ENCODE results near the gene MYO5C. TPM values are rescaled to one million over a fixed set of nuclear protein-coding genes. Genes with fewer than 3 reads are reported as not detected.

Gene MYO5C
- total RNA-seq, 1 donor from 2014 or later: 24.1 TPM

DNA sequence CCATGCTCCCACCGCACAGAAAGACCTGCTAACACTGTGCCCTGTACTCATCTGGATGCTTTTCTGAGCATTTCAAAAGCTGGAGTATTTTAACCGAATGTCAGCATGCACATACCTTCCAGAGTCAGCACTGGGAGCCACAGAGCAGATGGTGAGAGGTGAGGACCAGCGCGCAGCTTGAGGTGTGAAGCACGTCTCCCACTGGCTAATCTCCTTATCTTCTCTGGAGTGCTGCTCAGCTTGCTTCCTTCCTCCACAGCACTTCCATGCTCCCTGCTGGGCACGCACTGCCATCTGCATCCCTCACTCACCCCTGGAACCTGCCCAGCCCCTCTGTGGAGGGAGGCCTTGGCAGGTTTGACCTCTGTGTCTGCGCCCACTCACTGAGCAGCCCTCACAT, 104.4 kb downstream of the MYO5C start, which contains the start of gene GNB5:
GNB5 (minus strand) TSS at position 186 of the 400 bp plus-strand sequence. CDS start 6,716 bp downstream, outside the sequence.
- H2AFZ ChIP-seq (replicated peaks): no peak within 1 kb of the TSS
- H3K4me1 ChIP-seq: no peaks in the 10 kb centered on the region
- no peak for TF ChIP-seq EZH2 (IDR thresholded peaks at IDR 0.05)
- no peak for TF ChIP-seq EZH2phosphoT487 (IDR thresholded peaks at IDR 0.05)
- TF ChIP-seq, protein P1, sequence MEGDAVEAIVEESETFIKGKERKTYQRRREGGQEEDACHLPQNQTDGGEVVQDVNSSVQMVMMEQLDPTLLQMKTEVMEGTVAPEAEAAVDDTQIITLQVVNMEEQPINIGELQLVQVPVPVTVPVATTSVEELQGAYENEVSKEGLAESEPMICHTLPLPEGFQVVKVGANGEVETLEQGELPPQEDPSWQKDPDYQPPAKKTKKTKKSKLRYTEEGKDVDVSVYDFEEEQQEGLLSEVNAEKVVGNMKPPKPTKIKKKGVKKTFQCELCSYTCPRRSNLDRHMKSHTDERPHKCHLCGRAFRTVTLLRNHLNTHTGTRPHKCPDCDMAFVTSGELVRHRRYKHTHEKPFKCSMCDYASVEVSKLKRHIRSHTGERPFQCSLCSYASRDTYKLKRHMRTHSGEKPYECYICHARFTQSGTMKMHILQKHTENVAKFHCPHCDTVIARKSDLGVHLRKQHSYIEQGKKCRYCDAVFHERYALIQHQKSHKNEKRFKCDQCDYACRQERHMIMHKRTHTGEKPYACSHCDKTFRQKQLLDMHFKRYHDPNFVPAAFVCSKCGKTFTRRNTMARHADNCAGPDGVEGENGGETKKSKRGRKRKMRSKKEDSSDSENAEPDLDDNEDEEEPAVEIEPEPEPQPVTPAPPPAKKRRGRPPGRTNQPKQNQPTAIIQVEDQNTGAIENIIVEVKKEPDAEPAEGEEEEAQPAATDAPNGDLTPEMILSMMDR (IDR thresholded peaks at IDR 0.05): no peak
- H3K9me3 ChIP-seq (ENCODE audit: low read depth): no peaks in the 10 kb centered on the region
- H3K27ac ChIP-seq: no peak within 1 kb of the TSS
- H3K36me3 ChIP-seq: no peaks in the 10 kb centered on the region
- H3K9ac ChIP-seq: no peak within 1 kb of the TSS
- H3K79me2 ChIP-seq (ENCODE audit: low read depth): no peaks in the 10 kb centered on the region
- H3K36me3 Mint-ChIP-seq: no peaks in the 10 kb centered on the region
- H3K27ac Mint-ChIP-seq: no peak within 1 kb of the TSS
- H3K4me2 ChIP-seq: no peak within 1 kb of the TSS
- peaks cover 7% of the 10 kb centered on the region for H3K4me1 Mint-ChIP-seq
- H3K27me3 ChIP-seq: no peaks in the 10 kb centered on the region
- no peak within 1 kb of the TSS for H3K4me3 Mint-ChIP-seq
- H3K9me3 Mint-ChIP-seq: no peaks in the 10 kb centered on the region
- H3K4me3 ChIP-seq: no peak within 1 kb of the TSS
- DNase-seq (ENCODE audit: low spot score): peak; percentile 10
- H4K20me1 ChIP-seq (ENCODE audit: low read depth): no peaks in the 10 kb centered on the region
- no peaks in the 10 kb centered on the region for H3F3A ChIP-seq (ENCODE audit: low read depth)
- H3K27me3 Mint-ChIP-seq (ENCODE audit: insufficient read depth, low read depth): peaks cover 2% of the 10 kb centered on the region

DNA sequence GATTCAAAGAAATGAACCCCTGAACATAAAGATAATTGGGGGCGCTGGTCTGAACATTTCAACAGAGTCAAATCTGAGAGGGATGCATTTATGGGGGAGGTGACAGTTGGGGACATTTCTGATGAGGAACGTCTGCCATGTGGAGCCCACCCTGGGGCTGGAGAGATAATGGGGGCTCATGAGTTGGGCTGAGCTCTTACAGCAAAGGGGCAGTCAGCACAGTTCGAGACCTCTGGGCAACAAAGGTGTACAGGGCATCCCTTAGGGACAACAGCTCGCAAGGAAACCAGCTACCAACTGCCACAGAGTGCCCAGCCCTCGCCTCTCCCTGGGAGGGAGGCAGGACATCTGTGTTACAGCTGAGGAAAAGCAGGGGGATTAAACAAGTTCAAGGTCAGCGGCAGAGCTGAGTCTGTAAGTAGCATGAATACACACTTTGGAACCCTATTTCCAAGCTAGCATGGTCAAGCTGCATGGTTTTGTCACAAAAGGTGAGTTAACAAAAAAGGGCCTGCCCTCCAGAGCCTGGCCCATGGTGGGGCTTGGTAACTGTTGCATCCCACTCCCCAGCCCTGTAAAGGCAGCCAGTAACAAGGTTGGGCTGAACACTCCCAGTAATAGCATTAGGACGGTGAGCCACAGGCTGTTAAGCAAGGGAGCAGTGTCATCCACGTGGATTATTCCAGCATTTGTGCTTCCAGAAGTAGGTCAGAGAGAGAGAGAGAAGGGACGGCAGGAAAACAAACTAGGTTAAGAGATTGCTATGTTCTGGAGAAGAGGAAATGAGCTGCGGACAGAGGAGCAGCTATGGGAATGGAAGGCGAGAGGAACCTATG, 108.7 kb downstream of the MYO5C start:
- Histone ChIP-seq H3K36me3 (no peaks in the 10 kb centered on the region), H4K20me1 (ENCODE audit: low read depth) (no peaks in the 10 kb centered on the region), H3K4me2 (no peak overlapping the region), H3K9ac (no peak overlapping the region), H3F3A (ENCODE audit: low read depth) (no peaks in the 10 kb centered on the region), H3K9me3 (ENCODE audit: low read depth) (no peaks in the 10 kb centered on the region), H3K4me3 (no peak overlapping the region), H3K79me2 (ENCODE audit: low read depth) (no peaks in the 10 kb centered on the region), H2AFZ (replicated peaks) (no peak overlapping the region), H3K4me1 (no peaks in the 10 kb centered on the region), H3K27ac (no peak overlapping the region), H3K27me3 (peaks cover 5% of the 10 kb centered on the region)
- H3K4me1 Mint-ChIP-seq: peaks cover 5% of the 10 kb centered on the region
- H3K27ac Mint-ChIP-seq: no peak overlapping the region
- H3K9me3 Mint-ChIP-seq: no peaks in the 10 kb centered on the region
- no peak for DNase-seq (ENCODE audit: low spot score)
- no peaks in the 10 kb centered on the region for H3K36me3 Mint-ChIP-seq
- no peak overlapping the region for H3K4me3 Mint-ChIP-seq
- peaks cover 8% of the 10 kb centered on the region for H3K27me3 Mint-ChIP-seq (ENCODE audit: insufficient read depth, low read depth)
- TF ChIP-seq EZH2phosphoT487 (IDR thresholded peaks at IDR 0.05) (no peak), EZH2 (IDR thresholded peaks at IDR 0.05) (no peak)
- TF ChIP-seq, protein P1 (IDR thresholded peaks at IDR 0.05): no peak

DNA sequence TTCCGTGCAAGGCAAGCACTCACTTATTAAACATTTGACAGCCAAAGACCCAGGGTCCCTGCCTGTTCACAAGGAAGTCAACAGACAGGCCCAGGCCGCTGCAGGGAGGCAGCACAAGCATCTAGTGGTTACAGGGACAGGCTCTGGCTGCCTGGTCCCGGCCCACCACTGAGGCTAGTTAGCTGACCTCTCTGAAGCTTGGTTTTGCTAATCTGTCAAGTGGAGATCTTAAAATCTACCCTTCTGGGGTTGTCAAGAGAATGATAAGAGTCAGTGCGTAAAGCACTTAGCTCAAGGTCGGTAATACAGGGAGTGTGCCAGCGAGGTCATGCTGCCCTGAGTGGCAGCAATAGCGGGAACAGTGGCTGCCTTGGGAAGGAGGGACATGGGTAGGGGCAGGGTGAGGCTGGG, 110.4 kb downstream of the MYO5C start:
- Histone ChIP-seq H3K27ac (no peak overlapping the region), H3K4me1 (no peaks in the 10 kb centered on the region), H3K36me3 (no peaks in the 10 kb centered on the region), H3K79me2 (ENCODE audit: low read depth) (no peaks in the 10 kb centered on the region), H3K9me3 (ENCODE audit: low read depth) (no peaks in the 10 kb centered on the region), H3K4me2 (no peak overlapping the region), H3K9ac (no peak overlapping the region), H2AFZ (replicated peaks) (no peak overlapping the region), H3K27me3 (peaks cover 22% of the 10 kb centered on the region), H3F3A (ENCODE audit: low read depth) (peaks cover 13% of the 10 kb centered on the region), H3K4me3 (no peak overlapping the region), H4K20me1 (ENCODE audit: low read depth) (no peaks in the 10 kb centered on the region)
- H3K9me3 Mint-ChIP-seq: no peaks in the 10 kb centered on the region
- H3K36me3 Mint-ChIP-seq: no peaks in the 10 kb centered on the region
- H3K4me3 Mint-ChIP-seq: no peak overlapping the region
- H3K27ac Mint-ChIP-seq: no peak overlapping the region
- peaks cover 21% of the 10 kb centered on the region for H3K27me3 Mint-ChIP-seq (ENCODE audit: insufficient read depth, low read depth)
- no peak for DNase-seq (ENCODE audit: low spot score)
- TF ChIP-seq EZH2phosphoT487 (IDR thresholded peaks at IDR 0.05): no peak
- TF ChIP-seq, protein P1 (IDR thresholded peaks at IDR 0.05): no peak
- peaks cover 4% of the 10 kb centered on the region for H3K4me1 Mint-ChIP-seq

Measured in neural progenitor cell (in vitro differentiated cells).